Dermis blood vessel endothelial cell (primary cell): ENCODE data around the gene MERTK. TPM values are rescaled to one million over a fixed set of nuclear protein-coding genes. Genes with fewer than 3 reads are reported as not detected.

ENCODE experiments used
- DNase-seq: peaks from one replicate; pipeline ENCODE4 v3.0.0; 2010
- total RNA-seq: library from RNA; depleted of rRNA; stranded (reverse); fragments of >200 nt; gene quantifications from 2 replicates; pipeline ENCODE4 v1.2.3, GENCODE V29; 2014

The MERTK gene
- total RNA-seq, 1 donor from 2014 or later, result 25.0 TPM

DNA sequence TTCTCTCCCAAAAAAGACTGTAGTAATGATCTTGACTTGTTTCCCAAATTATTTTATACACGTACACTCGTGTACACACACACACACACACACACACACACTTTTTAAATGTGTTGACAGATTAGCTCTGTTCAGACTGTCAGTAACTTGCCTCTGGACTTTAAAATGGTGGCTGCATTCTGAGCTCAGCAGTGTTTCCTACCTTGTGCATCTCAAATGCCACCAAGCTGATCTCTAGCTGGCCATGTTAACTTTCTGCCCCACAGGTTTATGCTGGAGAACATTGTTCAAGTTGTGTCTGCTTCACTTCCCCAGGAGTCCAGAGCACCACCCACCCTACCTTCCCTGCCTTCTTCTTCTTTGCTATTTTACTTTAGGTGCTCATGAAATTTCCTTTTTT, 83.3 kb downstream of the MERTK start:
- DNase-seq, result no peak

DNA sequence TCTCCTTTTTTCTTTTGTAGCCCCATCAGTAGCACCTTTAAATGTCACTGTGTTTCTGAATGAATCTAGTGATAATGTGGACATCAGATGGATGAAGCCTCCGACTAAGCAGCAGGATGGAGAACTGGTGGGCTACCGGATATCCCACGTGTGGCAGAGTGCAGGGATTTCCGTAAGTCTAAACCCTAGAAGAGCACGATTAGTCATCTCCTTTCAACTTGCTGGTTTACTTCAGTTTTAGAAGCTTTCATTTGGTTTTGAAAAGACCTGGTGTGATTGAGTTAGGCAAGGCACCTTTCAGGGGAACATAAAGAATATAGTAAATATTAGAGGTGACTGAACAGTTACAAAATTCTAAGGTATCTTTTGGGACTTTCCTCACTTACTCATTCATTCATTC, 84.4 kb downstream of the MERTK start:
- no peak for DNase-seq

DNA sequence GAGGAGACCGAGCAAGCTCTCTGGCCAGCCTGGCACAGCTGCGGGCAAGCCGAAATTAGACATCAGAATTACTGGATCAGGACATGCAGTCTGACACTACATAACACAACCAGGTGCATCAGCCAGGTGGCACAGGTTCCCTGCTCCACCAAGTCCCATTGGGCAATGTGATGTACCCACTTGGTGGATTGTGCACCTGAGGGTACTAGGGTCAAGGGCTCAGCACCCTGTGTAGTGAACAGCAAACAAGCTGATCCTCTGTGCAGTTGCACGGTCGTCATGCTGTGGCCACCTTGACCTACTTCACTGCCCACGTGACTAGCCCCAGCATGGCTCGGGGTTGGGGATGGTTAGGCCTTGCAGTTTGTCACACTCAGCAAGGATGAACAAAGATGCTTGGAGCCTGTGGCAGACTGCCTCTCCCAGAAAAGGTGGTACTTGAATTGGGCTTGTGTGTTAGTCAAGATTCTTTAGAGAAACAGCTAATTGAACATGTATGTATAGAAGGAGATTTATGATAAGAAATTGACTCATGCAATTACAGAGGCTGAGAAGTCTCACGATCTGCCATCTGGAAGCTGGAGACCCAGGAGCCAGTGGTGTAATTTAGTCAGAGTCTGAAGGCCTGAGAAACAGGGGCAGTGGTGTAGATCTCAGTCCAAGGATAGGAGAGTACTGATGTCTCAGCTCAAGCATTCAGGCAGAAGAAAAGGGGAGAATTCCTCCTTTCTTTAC, 85.2 kb downstream of the MERTK start:
- DNase-seq, result no peak

DNA sequence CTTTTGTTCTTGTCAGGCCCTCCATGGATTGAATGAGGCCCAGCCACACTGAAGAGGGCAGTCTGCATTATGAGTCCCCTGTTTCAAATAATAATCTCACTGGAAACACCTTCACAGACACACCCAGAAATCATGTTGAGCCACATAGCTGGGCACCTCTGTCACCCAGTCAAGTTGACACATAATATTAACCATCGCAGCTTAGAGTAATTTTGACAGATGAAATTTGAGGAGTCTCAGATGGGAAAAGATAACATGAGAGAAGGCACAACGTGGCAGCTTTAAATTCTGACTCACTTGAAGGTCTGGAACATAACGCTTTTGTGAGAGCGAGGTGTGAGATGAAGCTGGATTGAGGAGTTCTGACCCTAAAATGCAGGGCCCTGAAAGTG, 85.8 kb downstream of the MERTK start:
- no peak for DNase-seq

DNA sequence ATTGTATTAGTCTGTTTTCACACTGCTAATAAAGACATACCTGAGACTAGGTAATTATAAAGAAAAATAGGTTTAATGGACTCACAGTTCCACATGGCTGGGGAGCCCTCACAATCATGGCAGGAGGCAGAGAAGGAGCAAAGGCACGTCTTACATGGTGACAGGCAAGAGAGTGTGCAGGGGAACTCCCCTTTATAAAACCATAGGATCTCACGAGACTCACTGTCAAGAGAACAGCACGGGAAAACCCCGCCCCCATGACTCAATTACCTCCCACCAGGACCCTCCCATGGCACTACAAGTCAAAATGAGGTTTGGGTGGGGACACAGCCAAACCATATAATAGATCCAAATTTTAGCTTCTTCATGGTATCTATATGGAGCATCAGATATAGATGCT, 87.1 kb downstream of the MERTK start:
- no peak for DNase-seq

DNA sequence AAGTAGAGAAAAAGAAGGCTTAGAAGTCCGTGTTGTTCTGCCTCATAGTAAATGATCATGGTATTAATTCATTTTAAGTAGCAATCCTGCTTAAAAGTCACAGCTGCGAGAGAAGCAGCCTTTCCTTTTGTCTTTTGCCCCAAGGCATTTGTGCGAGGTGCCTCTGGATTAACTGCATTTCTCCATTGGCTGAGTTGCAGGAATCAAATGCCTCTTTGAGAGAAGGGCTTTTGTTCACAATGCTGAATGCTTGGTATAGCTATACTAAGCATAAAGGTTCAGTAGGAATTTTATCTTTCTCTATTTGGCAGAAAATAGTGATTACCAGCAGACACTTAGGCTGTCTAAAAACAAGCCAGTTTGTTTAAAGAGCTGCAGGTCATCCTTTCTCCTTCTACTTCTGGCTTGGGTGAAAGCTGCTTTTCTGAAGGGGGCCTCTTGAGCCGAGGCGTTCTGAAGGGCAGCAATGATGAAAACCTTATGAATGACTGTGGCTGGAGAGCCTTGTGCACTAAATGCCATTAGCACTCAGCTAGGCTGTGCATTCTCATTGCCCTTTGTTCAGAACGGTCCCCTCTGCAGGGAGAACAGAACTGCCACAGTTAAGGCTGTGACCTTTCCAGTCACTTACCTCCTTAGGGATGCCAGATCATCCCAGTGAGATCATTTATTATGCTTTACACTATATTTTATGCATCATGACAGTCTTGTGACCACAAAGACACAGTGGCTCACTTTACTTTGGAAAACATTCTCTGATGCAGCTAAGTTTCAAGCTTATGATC, 87.9 kb downstream of the MERTK start:
- no peak for DNase-seq

DNA sequence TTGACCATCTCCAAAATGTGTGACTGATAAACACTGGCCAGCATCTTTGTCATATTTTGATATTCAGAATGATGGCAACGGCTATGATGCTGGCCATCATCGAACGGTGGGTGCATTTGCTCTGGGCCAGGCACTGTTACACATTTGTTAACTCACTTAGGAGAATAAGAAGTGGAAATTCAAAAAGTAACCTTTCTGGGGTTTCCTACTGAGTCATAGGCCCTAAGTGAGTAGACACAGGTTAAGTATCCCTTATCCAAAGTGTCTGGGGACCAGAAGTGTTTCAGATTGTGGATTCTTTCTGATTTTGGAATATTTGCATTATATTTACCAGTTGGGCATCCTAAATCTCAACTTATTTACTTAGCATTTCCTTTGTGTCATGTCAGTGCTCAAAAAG, 92.0 kb downstream of the MERTK start:
- no peak for DNase-seq

DNA sequence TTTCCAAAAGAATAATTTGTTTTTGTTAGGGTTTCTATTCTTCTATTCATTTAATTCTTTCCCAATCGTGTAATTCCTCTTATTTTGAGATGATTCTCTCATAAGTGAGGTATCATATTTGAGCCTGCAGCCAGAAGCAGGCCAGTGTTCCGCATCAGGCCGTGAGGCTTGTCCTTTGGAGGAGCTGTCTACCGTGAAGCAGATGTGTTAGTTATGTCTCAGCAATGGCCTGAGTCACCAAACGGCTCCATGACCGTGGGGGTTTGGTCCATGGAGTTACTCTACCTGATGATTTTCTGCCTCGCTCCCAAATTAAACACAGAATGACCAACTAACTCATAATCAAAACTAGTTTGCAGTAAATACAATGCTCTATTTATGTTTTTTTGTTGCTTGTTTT, 92.4 kb downstream of the MERTK start:
- no peak for DNase-seq

DNA sequence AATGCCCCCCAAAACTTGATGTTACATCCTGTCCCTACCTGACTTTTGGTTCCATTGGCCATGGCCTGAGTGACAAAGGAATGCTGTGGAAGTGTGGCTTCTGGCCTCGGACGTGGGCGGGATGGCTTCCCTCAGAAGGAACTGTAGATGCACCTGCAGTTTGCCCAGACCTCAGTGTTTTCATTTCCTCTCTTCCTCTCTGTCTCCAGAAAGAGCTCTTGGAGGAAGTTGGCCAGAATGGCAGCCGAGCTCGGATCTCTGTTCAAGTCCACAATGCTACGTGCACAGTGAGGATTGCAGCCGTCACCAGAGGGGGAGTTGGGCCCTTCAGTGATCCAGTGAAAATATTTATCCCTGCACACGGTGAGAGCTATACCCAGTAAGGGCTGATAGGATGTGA, 95.6 kb downstream of the MERTK start:
- DNase-seq, result no peak

DNA sequence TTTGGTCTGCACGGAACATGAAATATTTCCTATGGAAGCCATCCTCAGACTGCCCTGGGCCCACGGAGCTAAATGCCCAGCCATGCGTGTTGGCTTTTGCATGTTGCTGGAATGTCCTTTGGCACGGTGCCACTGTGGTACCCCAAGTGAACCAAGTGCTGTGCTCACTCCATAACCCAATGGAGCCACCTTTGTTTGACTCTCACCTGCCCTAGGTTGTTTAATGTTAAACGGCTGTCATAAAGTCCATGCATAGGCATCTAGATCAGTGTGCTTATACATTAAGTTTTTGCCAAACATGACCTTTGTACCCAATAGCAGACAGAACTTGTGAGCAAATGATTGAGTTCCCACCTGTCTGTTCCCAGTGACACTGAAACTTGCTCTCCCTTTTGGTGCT, 96.7 kb downstream of the MERTK start:
- no peak for DNase-seq

DNA sequence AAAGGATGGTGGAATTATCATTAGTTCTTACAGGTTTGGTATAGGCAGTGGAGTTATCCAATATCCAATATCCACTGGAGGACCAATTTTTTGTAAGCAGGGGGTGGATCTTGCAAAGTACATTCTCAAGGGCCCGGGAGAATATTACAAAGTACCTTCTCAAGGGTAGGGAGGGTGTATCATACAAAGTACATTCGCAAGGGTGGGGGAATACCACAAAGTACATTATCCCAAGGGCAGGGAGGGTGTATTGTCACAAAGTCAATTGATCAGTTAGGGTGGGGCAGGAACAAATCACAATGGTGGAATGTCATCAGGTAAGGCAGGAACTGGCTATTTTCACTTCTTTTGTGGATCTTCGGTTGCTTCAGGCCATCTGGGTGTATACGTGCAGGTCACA, 101.4 kb downstream of the MERTK start:
- DNase-seq, result no peak

DNA sequence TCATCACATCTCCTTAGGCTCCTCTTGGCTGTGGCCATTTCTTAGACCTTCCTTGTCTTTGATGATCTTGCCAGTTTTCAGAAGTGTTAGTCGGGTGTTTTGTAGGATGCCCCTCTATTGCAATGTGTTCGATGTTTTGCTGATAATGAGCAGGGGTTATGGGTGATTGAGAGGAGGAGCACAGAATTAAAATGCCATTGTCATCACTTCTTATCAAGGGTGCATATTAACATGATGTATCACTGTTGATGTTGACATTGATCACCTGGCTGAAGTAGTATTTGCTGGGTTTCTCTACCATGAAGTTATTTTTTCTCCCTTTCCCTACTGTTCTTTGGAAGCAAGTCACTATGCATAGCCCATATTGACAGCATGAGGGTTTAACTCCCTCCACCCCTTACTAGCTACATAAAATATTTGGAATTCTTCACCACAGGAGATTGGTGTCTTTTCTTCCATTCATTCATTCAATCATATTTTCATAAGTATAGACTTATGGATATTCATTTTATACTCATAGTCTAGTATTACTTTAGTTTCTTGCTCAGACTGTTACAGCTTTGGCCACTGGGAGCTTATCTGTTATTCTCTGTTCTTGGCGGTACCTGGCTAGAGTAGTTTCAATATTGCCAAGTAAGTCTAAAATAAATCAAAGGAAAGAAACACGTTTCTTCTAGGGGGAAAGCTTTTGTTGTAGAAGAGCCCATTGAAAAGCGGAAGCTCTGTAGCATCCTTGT, 102.2 kb downstream of the MERTK start:
- no peak for DNase-seq

DNA sequence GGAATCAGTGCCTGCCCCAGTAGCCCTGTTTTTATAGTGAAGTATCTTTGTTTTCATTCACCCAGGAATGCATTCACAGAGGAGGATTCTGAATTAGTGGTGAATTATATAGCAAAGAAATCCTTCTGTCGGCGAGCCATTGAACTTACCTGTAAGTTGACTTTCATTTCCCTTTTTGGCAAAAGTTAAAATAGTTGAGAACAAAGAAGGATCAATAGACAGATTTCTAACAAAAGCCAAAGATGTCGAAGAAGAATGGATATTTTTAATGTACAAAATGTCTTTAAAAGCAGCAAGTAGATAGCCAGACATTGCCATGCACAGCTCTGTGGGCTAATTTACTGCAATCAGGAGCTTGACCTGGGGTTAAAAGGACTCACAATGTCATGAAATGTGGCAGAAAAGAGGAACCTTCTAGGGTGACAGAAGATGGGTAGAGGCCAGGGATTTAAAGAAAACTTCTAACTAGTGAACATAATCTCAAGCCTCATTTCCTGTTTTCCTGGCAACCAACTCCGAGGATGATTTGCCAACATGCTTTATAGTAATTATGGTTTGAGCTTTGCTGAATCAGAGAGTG, 102.8 kb downstream of the MERTK start:
- DNase-seq, result peak; percentile 66

DNA sequence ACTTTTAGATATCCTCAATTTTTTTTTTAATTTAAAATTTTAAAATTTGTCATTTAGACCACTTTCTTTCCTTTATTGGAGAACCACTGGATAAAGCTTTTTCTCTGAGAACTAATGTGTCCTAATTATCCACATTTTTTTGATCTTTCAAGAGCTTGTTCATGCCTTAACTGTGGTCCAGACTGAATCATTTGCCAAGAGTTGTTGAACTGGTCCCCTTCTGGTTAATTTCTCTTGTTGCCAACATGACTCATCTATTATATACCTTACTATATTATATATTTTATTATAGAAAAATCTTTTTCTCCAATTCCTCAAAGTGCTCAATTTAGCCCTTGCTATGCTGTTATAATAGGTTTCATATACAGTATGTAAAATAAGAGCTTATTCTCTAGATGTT, 103.5 kb downstream of the MERTK start:
- no peak for DNase-seq

DNA sequence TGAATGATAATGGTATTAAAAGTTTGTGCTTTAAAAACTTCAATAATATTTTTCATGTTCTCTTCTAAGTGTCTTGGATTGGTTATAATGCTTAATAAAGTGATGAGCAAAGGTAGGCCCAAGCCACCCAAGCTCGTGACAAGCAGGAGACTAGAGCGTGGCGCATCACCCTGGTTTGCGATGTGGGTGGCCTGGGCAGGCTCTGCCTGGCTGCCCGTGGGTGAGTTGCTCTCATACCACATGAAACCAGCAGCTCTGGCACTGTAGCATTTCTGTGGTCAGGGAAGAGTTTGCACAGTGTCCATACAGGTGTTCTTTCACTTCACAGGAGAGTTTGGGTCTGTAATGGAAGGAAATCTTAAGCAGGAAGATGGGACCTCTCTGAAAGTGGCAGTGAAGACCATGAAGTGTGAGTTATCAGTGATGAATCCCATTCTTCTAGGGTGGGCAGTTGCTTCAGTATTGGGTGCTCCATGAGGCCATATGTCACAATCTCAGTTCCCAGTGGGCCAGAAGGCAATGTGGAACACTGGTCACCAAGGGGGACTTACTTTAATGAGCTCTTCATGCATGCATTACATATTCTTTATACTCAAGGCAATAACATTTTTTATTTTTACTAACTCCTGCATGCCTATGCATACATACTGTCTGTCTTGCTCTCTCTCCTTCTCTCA, 105.3 kb downstream of the MERTK start:
- DNase-seq, result no peak

DNA sequence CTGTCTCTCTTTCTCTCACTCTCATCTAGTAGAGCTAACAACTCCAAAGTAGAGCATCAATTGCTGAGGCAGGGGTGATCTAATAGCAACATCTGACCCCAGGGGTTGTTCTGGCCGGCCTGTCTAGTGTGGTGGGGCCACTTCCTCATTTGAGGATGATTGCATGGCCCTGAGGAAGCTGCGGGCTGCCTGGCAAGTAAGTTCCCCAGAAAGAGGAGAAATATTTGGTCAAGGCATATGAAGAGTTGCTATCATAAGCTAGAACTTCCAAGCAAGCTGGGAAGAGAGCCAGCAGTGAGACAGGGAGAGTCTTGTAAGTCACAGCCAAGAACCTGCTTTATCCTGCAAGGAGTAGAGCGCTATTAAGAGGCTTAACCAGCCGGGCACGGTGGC, 105.8 kb downstream of the MERTK start:
- DNase-seq, result no peak

DNA sequence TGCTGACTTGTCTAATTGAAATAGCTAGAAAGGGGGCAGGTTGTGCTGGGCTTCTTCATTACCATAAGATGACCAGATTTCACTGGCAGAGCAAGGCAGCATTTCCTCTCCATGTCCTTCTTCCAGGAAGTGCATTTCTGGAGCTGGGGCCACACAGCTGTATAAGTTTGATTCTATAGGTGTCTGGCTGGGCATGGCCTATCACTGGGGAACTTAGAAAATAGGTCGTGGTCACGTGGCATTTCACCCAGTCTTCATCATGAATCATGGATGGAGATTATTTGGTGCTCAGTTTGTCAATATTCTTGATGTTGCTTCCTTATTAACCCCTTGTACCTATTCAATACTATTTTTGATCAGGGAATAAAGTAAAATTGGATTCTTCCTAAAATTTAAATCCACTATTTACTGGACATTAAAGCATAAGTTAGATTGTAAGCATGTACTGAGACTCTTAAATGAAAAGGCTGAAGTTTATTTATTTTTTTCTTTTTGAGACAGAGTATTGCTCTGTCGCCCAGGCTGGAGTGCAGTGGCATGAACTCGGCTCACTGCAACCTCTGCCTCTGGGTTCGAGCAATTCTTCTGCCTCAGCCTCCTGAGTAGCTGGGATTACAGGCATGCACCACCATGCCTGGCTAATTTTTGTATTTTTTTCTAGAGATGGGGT, 107.1 kb downstream of the MERTK start:
- no peak for DNase-seq

DNA sequence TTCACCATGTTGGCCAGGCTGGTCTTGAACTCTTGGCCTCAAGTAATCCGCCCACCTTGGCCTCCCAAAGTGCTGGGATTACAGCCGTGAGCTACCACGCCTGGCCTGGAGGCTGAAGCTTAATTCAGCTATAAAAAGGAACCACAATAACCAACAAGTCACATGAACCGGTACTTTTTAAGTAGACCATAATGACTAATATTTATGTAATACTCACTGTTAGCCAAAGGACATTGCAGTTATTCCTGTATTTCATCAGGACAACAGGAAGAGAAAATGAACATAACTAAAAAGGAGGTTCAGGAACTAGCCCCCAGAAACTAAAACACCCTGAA, 107.6 kb downstream of the MERTK start:
- no peak for DNase-seq

DNA sequence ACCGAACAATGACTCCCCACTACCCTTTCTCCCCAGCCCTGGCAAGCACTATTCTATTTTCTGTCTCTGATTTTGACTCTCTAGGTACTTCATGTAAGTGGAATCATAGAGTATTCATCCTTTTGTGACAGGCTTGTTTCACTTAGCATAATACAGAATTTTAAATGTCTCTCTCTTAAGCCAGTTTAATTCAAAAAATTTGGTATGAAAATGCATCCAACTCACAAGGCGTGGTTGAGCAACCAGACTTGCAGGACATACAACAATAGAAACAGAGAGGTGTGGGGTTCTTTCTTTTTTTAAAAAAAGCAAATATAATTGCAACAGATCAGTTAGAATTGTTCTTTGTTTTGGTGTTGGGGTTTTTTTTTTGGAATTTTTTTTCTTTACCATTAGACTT, 109.1 kb downstream of the MERTK start:
- no peak for DNase-seq

DNA sequence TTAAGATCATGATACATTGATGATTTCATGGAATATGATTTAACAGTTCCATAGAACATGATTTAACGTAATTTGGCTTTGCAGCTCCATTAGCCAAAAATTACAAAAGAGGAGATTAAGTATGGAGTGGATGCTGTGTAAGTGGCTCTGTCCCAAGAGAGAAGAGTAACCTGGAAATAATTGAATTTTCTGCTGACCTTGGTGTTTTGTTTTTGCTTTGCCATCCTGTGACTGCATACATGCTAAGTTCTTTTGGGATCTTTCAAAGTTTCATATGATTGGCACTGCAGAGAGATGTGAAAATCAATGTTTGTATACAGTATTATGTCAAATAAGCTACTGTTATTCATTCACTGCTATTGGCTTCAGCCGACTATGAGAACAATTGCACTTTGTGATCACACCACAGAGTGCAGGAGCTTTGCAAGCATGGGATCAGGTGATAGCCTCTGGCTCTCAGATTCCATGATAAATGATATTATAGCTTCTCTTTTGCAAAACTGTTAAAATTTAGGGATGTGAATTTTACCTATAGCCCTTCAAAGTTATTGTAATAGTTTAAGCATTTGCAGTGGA, 110.6 kb downstream of the MERTK start:
- DNase-seq, result no peak

DNA sequence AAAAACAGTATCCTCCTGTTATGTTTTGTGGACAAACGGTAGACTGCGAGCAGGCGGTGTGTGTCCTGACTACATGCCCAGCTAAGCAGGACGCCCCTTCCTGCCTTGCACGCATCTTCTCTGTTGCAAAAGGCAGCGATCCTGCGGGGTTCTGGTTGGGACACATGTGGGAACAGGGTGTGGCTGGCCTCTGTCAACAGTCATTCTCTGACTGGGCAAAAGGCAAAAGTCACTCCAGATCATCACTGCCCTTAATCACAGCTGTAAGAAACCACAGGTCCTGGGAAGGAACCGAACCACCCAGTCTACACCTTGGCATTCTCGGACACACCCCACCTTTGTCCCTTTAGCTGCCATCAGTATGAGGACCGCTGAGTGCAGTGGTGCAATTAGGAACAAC, 112.3 kb downstream of the MERTK start:
- no peak for DNase-seq

DNA sequence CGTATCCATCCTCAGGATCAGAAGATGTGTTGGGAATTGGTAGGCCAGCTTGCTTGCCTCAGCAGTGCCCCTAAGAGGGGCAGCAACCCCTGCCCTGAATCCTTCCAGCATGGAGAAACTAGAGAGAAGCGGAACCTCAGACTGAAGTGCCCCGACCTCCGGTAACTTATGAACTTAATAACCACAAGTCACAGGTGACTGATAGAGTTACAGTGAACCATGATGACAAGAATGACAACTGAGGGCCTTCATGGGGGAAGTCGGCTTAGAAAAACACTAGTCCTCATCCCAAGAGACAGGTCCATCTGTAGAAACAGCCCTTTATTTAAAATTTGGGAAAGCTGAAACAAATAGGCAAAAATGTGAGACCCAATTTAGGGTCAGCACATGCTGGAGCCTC, 114.1 kb downstream of the MERTK start:
- no peak for DNase-seq
